Body of pancreas (tissue), 4 donors: ENCODE data around the gene THTPA. TPM values are rescaled to one million over a fixed set of nuclear protein-coding genes. Genes with fewer than 3 reads are reported as not detected.
A peak's percentile ranks its signal among the peaks of the same experiment; 100 is the strongest.

ENCODE experiments used
- ATAC-seq: fragments of 150-250 bp; one replicate; pipeline ENCODE4 v1.9.1; 2016
- DNase-seq, 4 donors: peaks; one replicate each; pipeline ENCODE4 v3.0.0-alpha.2; 2019
- H3K27ac ChIP-seq, 4 donors: fragments of 200-600 bp; sonication (generic); 1 replicate in 3 of 4; 2 replicates in 1 of 4; pipeline versions ENCODE4 v1.5.1 to v1.6.1; 2016 to 2019; ENCODE audit warnings: mild to moderate bottlenecking in 1 of 4, mixed read lengths in 1 of 4, moderate library complexity in 1 of 4
- H3K27me3 ChIP-seq, 2 donors: fragments of 200-600 bp; sonication (generic); one replicate each; pipeline ENCODE4 v1.6.0; 2016; ENCODE audit warnings: mild to moderate bottlenecking in 1 of 2
- H3K36me3 ChIP-seq, 2 donors: fragments of 200-600 bp; sonication (generic); replicated peaks in 1 of 2; 2 replicates each; pipeline ENCODE4 v1.5.1; 2016; ENCODE audit warnings: low read depth in 2 of 2; ENCODE audit not compliant: insufficient read depth in 1 of 2
- H3K4me1 ChIP-seq: fragments of 200-600 bp; sonication (generic); one replicate; pipeline ENCODE4 v1.6.0; 2016
- H3K4me3 ChIP-seq, 2 donors: fragments of 200-600 bp; sonication (generic); 1 replicate in 1 of 2; 2 replicates in 1 of 2; pipeline ENCODE4 v1.5.1; 2016 to 2019
- H3K9me3 ChIP-seq, 3 donors: fragments of 200-600 bp; sonication (generic); 1 replicate in 2 of 3; 2 replicates in 1 of 3; pipeline ENCODE4 v1.5.1; 2016
- CTCF ChIP-seq, 7 experiments: fragments of 450-650 bp in 4 of 7; fragments of 200-600 bp in 3 of 7; sonication (generic) in 3 of 7; IDR thresholded peaks; one replicate each; pipeline ENCODE4 v1.5.1; 2016 to 2019; ENCODE audit warnings: antibody characterized with exemption in 7 of 7
- POLR2A ChIP-seq, 3 donors: fragments of 450-650 bp; IDR thresholded peaks; one replicate each; pipeline ENCODE4 v1.6.1; 2016; ENCODE audit warnings: antibody characterized with exemption in 3 of 3, mild to moderate bottlenecking in 2 of 3
- WGBS, 2 donors: methylation state at CpG; one replicate each; pipeline ENCODE4 v1.1.5; 2017; 5-methylcytosine and 5-hydroxymethylcytosine counted together
- intact Hi-C: fragments of 100-400 bp; cut with DNase I; formaldehyde crosslinking; loops from one replicate; pipeline ENCODE4 v1.15.1; 2023
- total RNA-seq, 2 donors: library from RNA; depleted of rRNA; stranded (reverse); fragments of >200 nt; gene quantifications; one replicate each; pipeline ENCODE4 v1.1.0, GENCODE V29; 2016

Gene THTPA
- total RNA-seq, 2 donors from 2014 or later = 11.7 to 43.2 TPM

- intact Hi-C loops = loop anchor here (10.0 kb wide), 1 partner anchor 243 kb away; the partner anchor contains the start of gene PABPN1
- DNase-seq (no peak), ATAC-seq (no peak)
- Histone ChIP-seq H3K27ac (peak overlapping the region in 3 of 4 donors; percentile 66 to 85 (median 83)), H3K27me3 (no peaks in the 10 kb centered on the region), H3K4me1 (peaks cover 24% of the 10 kb centered on the region), H3K9me3 (no peaks in the 10 kb centered on the region), H3K4me3 (no peak overlapping the region), H3K36me3 (peaks cover 0 to 3% of the 10 kb centered on the region in 2 donors)
- TF ChIP-seq POLR2A (IDR thresholded peaks at IDR 0.05) (no peak), CTCF (IDR thresholded peaks at IDR 0.05) (no peak)
- WGBS, 2 donors = 55 to 60% methylated on average over 2 of the region's 2 CpGs
Measured at GRCh38 chr14:23568021-23568599, 12.0 kb downstream of the THTPA start.

GRCh38 chr14:23568600-23569331 lies 12.7 kb downstream of the THTPA start:
- 61 to 62% methylated on average over 6 of the region's 6 CpGs for WGBS, 2 donors
- ATAC-seq (no peak), DNase-seq (no peak)
- Histone ChIP-seq H3K36me3 (peaks cover 0 to 2% of the 10 kb centered on the region in 2 donors), H3K4me1 (peaks cover 22% of the 10 kb centered on the region), H3K27ac (no peak overlapping the region), H3K9me3 (no peaks in the 10 kb centered on the region), H3K4me3 (no peak overlapping the region), H3K27me3 (no peaks in the 10 kb centered on the region)
- no peak for TF ChIP-seq POLR2A (IDR thresholded peaks at IDR 0.05)
- peak in 2 of 7 experiments; percentile 14 to 21 for TF ChIP-seq CTCF (IDR thresholded peaks at IDR 0.05)
- intact Hi-C loops = loop anchor here (10.0 kb wide), 1 partner anchor 244 kb away; the partner anchor contains the start of gene PABPN1

GRCh38 chr14:23569443-23570151 lies 13.5 kb downstream of the THTPA start:
- Histone ChIP-seq H3K36me3 (no peaks in the 10 kb centered on the region), H3K27ac (no peak overlapping the region), H3K27me3 (no peaks in the 10 kb centered on the region), H3K4me1 (peaks cover 22% of the 10 kb centered on the region), H3K4me3 (no peak overlapping the region), H3K9me3 (no peaks in the 10 kb centered on the region)
- intact Hi-C loops = loop anchor here (10.0 kb wide), 1 partner anchor 245 kb away; the partner anchor contains the start of gene PABPN1
- ATAC-seq (no peak), DNase-seq (no peak)
- no peak for TF ChIP-seq CTCF (IDR thresholded peaks at IDR 0.05)
- no peak for TF ChIP-seq POLR2A (IDR thresholded peaks at IDR 0.05)
- 63 to 66% methylated on average over 7 of the region's 7 CpGs for WGBS, 2 donors

- intact Hi-C loops = no loop called here
- no peaks in the 10 kb centered on the region for H3K36me3 ChIP-seq
- ATAC-seq = no peak
- H3K4me3 ChIP-seq = no peak overlapping the region
- no peaks in the 10 kb centered on the region for H3K9me3 ChIP-seq
- WGBS, 2 donors = 79 to 90% methylated on average over 8 to 22 of the region's 23 CpGs
- H3K4me1 ChIP-seq = peaks cover 24% of the 10 kb centered on the region
- H3K27me3 ChIP-seq = peaks cover 0 to 10% of the 10 kb centered on the region in 2 donors
- no peak overlapping the region for H3K27ac ChIP-seq
- no peak for TF ChIP-seq CTCF (IDR thresholded peaks at IDR 0.05)
- no peak for TF ChIP-seq POLR2A (IDR thresholded peaks at IDR 0.05)
- DNase-seq = peak in 1 of 4 donors; percentile 9
Measured at GRCh38 chr14:23570806-23571483, 14.9 kb downstream of the THTPA start.
